ENCODE measurements around the gene LMO4. TPM values are rescaled to one million over a fixed set of nuclear protein-coding genes. Genes with fewer than 3 reads are reported as not detected.

The LMO4 gene
- total and polyA plus RNA-seq, 10 of the 15 experiments (the other 5 are each of a cell fraction or from before 2014, with no cell fraction given), result 3.8 to 76.6 (median 20.7) TPM

DNA sequence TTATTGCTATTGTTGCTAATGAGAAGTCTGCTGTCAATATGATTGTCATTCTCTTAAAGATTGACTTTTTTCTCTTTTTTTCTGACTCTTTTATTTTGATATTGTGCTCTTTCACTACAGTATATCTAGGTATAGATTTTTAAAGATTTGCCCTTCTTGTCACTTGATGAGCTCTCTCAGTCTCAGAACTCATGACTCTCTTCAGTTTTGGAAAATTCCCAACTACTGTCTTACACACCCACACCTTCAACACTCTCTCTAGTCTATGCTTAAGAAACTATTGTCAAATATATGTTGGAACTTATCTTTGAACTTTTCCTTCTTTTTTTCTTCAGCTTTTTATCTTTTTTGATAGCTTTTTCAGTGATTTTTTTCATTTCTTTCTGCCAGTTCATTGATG is 50.6 kb downstream of the LMO4 start (continued):
- no peak for TF ChIP-seq ATF7 (IDR thresholded peaks at IDR 0.05; ENCODE audit: low read depth)
- no peak for TF ChIP-seq RBBP5 (conservative IDR thresholded peaks at IDR 0.05)
- TF ChIP-seq ZNF384 (IDR thresholded peaks at IDR 0.05; ENCODE audit: borderline replicate concordance, low read depth, low read length), result no peak
- TF ChIP-seq, protein P1, sequence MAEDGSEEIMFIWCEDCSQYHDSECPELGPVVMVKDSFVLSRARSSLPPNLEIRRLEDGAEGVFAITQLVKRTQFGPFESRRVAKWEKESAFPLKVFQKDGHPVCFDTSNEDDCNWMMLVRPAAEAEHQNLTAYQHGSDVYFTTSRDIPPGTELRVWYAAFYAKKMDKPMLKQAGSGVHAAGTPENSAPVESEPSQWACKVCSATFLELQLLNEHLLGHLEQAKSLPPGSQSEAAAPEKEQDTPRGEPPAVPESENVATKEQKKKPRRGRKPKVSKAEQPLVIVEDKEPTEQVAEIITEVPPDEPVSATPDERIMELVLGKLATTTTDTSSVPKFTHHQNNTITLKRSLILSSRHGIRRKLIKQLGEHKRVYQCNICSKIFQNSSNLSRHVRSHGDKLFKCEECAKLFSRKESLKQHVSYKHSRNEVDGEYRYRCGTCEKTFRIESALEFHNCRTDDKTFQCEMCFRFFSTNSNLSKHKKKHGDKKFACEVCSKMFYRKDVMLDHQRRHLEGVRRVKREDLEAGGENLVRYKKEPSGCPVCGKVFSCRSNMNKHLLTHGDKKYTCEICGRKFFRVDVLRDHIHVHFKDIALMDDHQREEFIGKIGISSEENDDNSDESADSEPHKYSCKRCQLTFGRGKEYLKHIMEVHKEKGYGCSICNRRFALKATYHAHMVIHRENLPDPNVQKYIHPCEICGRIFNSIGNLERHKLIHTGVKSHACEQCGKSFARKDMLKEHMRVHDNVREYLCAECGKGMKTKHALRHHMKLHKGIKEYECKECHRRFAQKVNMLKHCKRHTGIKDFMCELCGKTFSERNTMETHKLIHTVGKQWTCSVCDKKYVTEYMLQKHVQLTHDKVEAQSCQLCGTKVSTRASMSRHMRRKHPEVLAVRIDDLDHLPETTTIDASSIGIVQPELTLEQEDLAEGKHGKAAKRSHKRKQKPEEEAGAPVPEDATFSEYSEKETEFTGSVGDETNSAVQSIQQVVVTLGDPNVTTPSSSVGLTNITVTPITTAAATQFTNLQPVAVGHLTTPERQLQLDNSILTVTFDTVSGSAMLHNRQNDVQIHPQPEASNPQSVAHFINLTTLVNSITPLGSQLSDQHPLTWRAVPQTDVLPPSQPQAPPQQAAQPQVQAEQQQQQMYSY (CRISPR knock-in tag; IDR thresholded peaks at IDR 0.05), result no peak
- TF ChIP-seq MEF2B (IDR thresholded peaks at IDR 0.05; ENCODE audit: partially characterized antibody, poor library complexity, severe bottlenecking), result no peak

DNA sequence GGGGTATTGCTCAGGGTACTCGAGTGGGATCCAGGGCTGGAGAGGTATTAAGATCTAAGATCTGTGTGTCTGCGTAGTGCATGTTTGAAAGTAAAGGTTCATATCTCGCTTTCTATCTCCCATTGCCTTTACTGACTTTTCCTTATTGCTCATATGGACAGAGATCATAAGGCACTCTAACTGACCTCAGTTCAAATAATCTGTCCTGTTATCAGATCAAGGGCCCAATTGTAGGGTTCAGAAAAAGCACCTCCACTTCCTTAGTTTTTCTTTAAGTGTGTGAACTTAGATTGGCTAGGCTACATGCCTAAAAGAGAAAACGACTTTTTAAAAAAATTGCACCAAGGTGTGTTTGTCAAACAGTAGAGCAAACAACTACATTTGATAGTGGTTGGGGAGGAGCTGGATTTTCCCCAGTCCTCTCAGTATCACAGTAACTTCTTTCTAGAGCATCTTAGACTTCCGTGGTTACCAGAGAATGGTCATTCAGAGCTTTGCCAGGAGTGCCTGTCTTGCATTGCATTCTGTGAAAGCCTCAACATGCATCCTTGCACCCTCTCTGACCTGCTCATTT is 57.6 kb downstream of the LMO4 start:
- Histone ChIP-seq H3K4me3 (no peak overlapping the region), H3K36me3 (ENCODE audit: control insufficient read depth in 2 of 2, insufficient read depth in 2 of 2, low read length in 1 of 2) (no peaks in the 10 kb centered on the region), H4K20me1 (ENCODE audit: control insufficient read depth, insufficient read depth) (no peaks in the 10 kb centered on the region), H3K4me2 (ENCODE audit: control insufficient read depth, insufficient read depth) (no peak overlapping the region), H3K9ac (ENCODE audit: control insufficient read depth, insufficient read depth, low read length) (no peak overlapping the region), H3K27me3 (replicated peaks in 1 of 2; ENCODE audit: control insufficient read depth in 2 of 2, insufficient read depth in 2 of 2, low read length in 1 of 2) (no peaks in the 10 kb centered on the region), H2AFZ (ENCODE audit: control insufficient read depth, low read depth, low read length) (no peak overlapping the region), H3K4me1 (ENCODE audit: control insufficient read depth, insufficient read depth, low read length) (no peaks in the 10 kb centered on the region), H3K9me3 (replicated peaks; ENCODE audit: control insufficient read depth, insufficient read depth, low read length) (no peaks in the 10 kb centered on the region; the same call in 2 of the 3 replicates), H3K79me2 (ENCODE audit: control insufficient read depth, insufficient read depth, low read length) (no peaks in the 10 kb centered on the region), H3K27ac (ENCODE audit: control insufficient read depth, insufficient read depth) (no peak overlapping the region)
- FAIRE-seq (no peak), DNase-seq (ENCODE audit: low read depth, low spot score) (no peak), ATAC-seq (no peak)
- in situ Hi-C loops (cut with MboI), result loop anchor here (5.0 kb wide), 1 partner anchor 51 kb away; no protein-coding TSS in a partner anchor
- no TSS peak for BruUV-seq (replicated peaks)
- TF ChIP-seq CEBPB (IDR thresholded peaks at IDR 0.05; ENCODE audit: borderline replicate concordance in 1 of 2, low read depth in 2 of 2, low read length in 2 of 2), result no peak
- TF ChIP-seq BCL11A (IDR thresholded peaks at IDR 0.05; ENCODE audit: low read depth, low read length), result no peak
- no peak for TF ChIP-seq USF1 (IDR thresholded peaks at IDR 0.05; ENCODE audit: borderline replicate concordance, extremely low read length, insufficient read depth, low read depth, low read length)
- SMC1A ChIA-PET (ENCODE audit: uncharacterized antibody, unreplicated experiment), result interaction anchor here (3.0 kb wide), 1 partner anchor 15 kb away, joined by 9 read pairs; no protein-coding TSS in a partner anchor
- POLR2A ChIA-PET, result no interaction called here
- RAD21 ChIA-PET (ENCODE audit: unreplicated experiment), result no interaction called here
- intact Hi-C loops (cut with micrococcal nuclease; ENCODE audit: unreplicated experiment), result no loop called here
- 42% methylated on average over 5 of the region's 5 CpGs for WGBS (ENCODE audit: insufficient coverage, insufficient replicate concordance, low lambda C conversion rate, missing lambda C conversion rate)
- CTCF ChIA-PET, result no interaction called here
